Measurements from ENCODE around the gene LSM3.

DNA sequence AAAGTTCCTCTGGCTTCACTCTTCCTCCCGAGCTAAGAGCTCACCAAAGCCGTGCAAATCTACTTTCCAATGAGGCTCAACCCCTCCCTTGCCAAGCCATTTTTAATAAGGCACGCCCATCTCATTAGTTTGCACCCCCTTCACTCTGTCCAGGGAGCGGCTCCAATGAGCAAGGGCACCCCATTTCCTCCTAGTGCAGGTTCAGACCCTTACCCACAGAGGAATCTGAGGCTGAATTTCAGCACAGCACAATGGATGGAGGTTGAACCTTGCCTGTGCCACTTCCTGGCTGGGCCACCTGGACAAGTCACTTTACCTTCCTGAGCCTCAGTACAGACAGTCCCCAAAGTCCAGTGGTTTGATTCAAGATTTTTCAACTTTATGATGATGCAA, 25.7 kb upstream of the LSM3 start:
- no peak for TF ChIP-seq CTCF (IDR thresholded peaks at IDR 0.05 in 4 of 5, conservative IDR thresholded peaks at IDR 0.05 in 1 of 5)
- TF ChIP-seq POLR2A (IDR thresholded peaks at IDR 0.05): no peak

All from gastrocnemius medialis (tissue), 4 donors.